Liver (tissue), 3 donors: ENCODE measurements around the gene TBC1D20.

Experiments used
- ATF3 ChIP-seq: IDR thresholded peaks from 2 replicates; pipeline ENCODE4 v1.6.1; 2016; ENCODE audit warnings: antibody characterized with exemption
- CTCF ChIP-seq: fragments of 150-350 bp; IDR thresholded peaks from 2 replicates; pipeline ENCODE4 v1.5.1; 2017; ENCODE audit warnings: improper control_type of control experiment, low read depth, low read length; ENCODE audit not compliant: missing input control
- GABPA ChIP-seq, 2 donors: IDR thresholded peaks in 1 of 2; conservative IDR thresholded peaks in 1 of 2; 2 replicates each; pipeline ENCODE4 v1.6.1; 2016; ENCODE audit warnings: antibody characterized with exemption in 2 of 2, mild to moderate bottlenecking in 1 of 2, moderate library complexity in 1 of 2
- MAX ChIP-seq: IDR thresholded peaks from 2 replicates; pipeline ENCODE4 v1.6.1; 2016; ENCODE audit warnings: antibody characterized with exemption
- REST ChIP-seq: IDR thresholded peaks from 2 replicates; pipeline ENCODE4 v1.6.1; 2016; ENCODE audit warnings: antibody characterized with exemption, mild to moderate bottlenecking
- RXRA ChIP-seq, 2 donors: IDR thresholded peaks; 2 replicates each; pipeline ENCODE4 v1.6.1; 2017 to 2018; ENCODE audit warnings: antibody characterized with exemption in 2 of 2, mild to moderate bottlenecking in 1 of 2
- SP1 ChIP-seq: IDR thresholded peaks from 2 replicates; pipeline ENCODE4 v1.6.1; 2018; ENCODE audit warnings: antibody characterized with exemption, mild to moderate bottlenecking
- TAF1 ChIP-seq: conservative IDR thresholded peaks from 2 replicates; pipeline ENCODE4 v1.6.1; 2016; ENCODE audit warnings: antibody characterized with exemption, mild to moderate bottlenecking
- YY1 ChIP-seq: IDR thresholded peaks from 2 replicates; pipeline ENCODE4 v1.6.1; 2016; ENCODE audit warnings: antibody characterized with exemption, mild to moderate bottlenecking
- ZBTB33 ChIP-seq: IDR thresholded peaks from 2 replicates; pipeline ENCODE4 v1.6.1; 2016; ENCODE audit warnings: antibody characterized with exemption
- donor health status: healthy.
- donor health status: healthy.

GRCh38 chr20:432677-433299 lies 29.5 kb downstream of the TBC1D20 start:
- TF ChIP-seq CTCF (no peak), REST (no peak), ZBTB33 (no peak), MAX (no peak), TAF1 (no peak), YY1 (no peak), SP1 (no peak), GABPA (IDR thresholded peaks at IDR 0.05 in 1 of 2, conservative IDR thresholded peaks at IDR 0.05 in 1 of 2) (no peak), RXRA (IDR thresholded peaks at IDR 0.05) (no peak), ATF3 (no peak)
